Colonic mucosa (tissue), 4 donors: Measurements from ENCODE around the gene PHYHIPL. TPM values are rescaled to one million over a fixed set of nuclear protein-coding genes. Genes with fewer than 3 reads are reported as not detected.

Experiments used
- DNase-seq: peaks from one replicate; pipeline ENCODE4 v3.0.0-alpha.2; 2020
- H3K27ac ChIP-seq: fragments of 200-600 bp; one replicate; pipeline ENCODE4 v1.8.0; 2021
- H3K27me3 ChIP-seq: fragments of 200-600 bp; one replicate; pipeline ENCODE4 v1.8.0; 2021
- H3K36me3 ChIP-seq: fragments of 200-600 bp; one replicate; pipeline ENCODE4 v1.8.0; 2021
- H3K4me1 ChIP-seq: fragments of 200-600 bp; one replicate; pipeline ENCODE4 v1.8.0; 2021; ENCODE audit warnings: mild to moderate bottlenecking
- H3K4me3 ChIP-seq: fragments of 200-600 bp; one replicate; pipeline ENCODE4 v1.8.0; 2021
- H3K9ac ChIP-seq, 2 donors: one replicate each; pipeline ENCODE4 v1.7.0; 2013; ENCODE audit warnings: control low read depth in 2 of 2, low read depth in 2 of 2, low read length in 2 of 2
- H3K9me3 ChIP-seq: fragments of 200-600 bp; one replicate; pipeline ENCODE4 v1.8.0; 2021
- intact Hi-C: fragments of 100-400 bp; cut with DNase I; formaldehyde crosslinking; loops from one replicate; pipeline ENCODE4 v1.14.1; 2022
- total RNA-seq, 2 donors: library from RNA; stranded (reverse); fragmentation: NEBNext Ultra II Directional in 1 of 2; extraction: Animal tissue kit (Norgen Biotek cat#: 25700) in 1 of 2; gene quantifications; one replicate each; pipeline ENCODE4 v1.2.1, GENCODE V29; 2021
- TF ChIP-seq, protein P1 (sequence below): fragments of 200-600 bp; IDR thresholded peaks from one replicate; pipeline ENCODE4 v1.8.0; 2022; ENCODE audit warnings: antibody characterized with exemption, mild to moderate bottlenecking
- donor health status: healthy.
- donor health status: DM: no; HTN: no; CAD: no.
- donor health status: DM: no; HTN: no; CAD: no.

The PHYHIPL gene
- total RNA-seq, 2 donors from 2014 or later: 0.30 TPM; not detected in 1

DNA sequence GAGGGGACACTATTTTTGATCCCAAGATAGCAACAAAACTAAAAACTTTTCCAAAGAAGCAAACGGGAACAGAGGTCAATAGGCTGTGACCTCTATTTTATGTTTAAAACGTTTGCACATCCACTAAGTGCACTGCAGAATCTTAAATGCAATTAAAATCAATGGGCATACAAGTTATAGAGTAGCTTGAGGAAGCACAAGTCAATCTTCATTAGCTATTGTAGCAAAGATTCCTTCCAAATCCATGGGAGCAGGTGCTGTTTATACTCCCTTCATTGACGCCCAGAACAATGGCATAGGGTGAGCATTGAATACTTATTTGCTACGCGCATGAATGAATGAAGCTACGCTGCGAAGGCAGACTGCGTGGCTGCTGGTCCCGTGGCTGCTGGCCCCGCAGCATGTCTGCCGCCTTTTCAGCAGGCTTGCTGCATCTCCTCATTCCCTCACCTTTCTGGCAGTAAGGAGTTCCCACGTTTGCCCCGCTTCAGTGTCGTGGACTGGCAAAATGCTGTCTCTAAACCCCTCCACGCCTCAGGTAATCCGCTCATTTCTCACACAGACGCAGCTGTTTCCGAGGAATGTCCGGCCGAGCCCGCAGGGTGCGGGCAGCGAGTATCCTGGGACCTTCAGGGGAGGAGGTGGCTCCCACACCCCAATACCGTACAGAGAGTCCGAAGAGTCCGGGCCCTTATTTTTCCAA, 754 bp upstream of the PHYHIPL start:
- peaks cover 17% of the 10 kb centered on the region for H3K27me3 ChIP-seq
- DNase-seq: no peak
- H3K9ac ChIP-seq: no peak overlapping the region

DNA sequence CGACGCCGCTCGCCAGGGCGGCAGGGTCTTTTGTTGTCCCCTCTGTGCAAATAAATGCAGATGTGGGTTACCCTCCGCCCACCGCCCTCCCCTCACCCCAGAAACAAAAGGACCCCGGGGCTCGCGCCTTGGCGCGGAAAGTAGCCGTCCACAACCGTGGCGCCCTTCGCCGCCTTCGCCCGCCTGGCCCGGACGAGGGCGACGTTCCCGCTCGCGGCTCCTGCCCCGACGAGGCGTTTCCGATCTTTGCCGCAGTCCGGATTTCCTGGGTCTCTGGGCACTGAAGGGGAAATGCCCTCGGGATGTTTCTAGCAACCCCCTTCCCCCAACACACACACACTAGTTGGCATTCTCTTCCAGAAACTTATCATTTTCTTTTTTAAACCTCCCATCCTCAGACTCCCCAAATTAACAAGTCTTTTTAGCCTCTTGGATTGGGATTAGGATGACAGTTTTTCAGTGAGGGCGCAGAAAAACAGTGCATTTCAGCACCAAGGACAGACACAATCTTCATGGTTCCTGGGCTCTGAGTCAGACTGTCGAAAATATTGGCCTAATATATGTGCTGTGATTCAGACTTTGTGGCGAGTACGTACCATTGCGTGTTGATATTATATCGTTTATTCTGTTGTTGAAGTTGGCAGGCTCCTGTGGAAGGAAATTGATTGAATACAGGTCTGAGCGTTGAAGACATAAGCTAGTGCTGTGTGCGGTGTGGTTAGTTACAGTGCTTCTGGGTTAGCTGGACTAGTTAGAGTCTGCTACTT, 771 bp downstream of the PHYHIPL start:
- H3K27me3 ChIP-seq: peaks cover 17% of the 10 kb centered on the region
- no peak overlapping the region for H3K27ac ChIP-seq
- peak overlapping the region; percentile 27 for H3K4me3 ChIP-seq
- intact Hi-C loops: no loop called here
- H3K4me1 ChIP-seq: no peaks in the 10 kb centered on the region
- no peaks in the 10 kb centered on the region for H3K36me3 ChIP-seq
- no peaks in the 10 kb centered on the region for H3K9me3 ChIP-seq
- TF ChIP-seq, protein P1, sequence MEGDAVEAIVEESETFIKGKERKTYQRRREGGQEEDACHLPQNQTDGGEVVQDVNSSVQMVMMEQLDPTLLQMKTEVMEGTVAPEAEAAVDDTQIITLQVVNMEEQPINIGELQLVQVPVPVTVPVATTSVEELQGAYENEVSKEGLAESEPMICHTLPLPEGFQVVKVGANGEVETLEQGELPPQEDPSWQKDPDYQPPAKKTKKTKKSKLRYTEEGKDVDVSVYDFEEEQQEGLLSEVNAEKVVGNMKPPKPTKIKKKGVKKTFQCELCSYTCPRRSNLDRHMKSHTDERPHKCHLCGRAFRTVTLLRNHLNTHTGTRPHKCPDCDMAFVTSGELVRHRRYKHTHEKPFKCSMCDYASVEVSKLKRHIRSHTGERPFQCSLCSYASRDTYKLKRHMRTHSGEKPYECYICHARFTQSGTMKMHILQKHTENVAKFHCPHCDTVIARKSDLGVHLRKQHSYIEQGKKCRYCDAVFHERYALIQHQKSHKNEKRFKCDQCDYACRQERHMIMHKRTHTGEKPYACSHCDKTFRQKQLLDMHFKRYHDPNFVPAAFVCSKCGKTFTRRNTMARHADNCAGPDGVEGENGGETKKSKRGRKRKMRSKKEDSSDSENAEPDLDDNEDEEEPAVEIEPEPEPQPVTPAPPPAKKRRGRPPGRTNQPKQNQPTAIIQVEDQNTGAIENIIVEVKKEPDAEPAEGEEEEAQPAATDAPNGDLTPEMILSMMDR: no peak
- DNase-seq: peak; percentile 22
- H3K9ac ChIP-seq: no peak overlapping the region

More for the DNA sequence above, 754 bp upstream of the PHYHIPL start:
- intact Hi-C loops: no loop called here
- no peaks in the 10 kb centered on the region for H3K9me3 ChIP-seq
- TF ChIP-seq, protein P1: no peak
- no peaks in the 10 kb centered on the region for H3K36me3 ChIP-seq
- no peaks in the 10 kb centered on the region for H3K4me1 ChIP-seq
- no peak overlapping the region for H3K27ac ChIP-seq
- peak overlapping the region; percentile 27 for H3K4me3 ChIP-seq

DNA sequence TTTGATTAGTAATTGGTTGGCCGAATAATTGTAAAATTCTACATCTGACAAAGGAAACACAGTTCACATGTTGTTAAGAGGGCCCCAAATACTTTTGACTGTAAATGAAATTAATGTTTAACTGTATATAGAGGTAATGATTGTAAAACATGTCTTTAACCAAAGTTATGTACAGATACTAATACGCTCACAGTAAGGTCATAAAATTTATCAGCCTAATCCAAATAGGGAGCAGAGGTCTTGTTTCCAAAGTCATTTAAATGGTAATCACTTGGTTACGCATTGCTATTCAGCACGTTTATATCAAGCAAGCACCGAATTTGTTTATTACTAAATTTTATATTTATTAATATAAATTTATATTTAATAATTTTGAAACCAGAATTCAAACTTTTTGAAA, 1.4 kb downstream of the PHYHIPL start:
- no peak for DNase-seq
- TF ChIP-seq, protein P1: no peak
- H3K27me3 ChIP-seq: peaks cover 17% of the 10 kb centered on the region
- H3K36me3 ChIP-seq: no peaks in the 10 kb centered on the region
- H3K4me3 ChIP-seq: no peak overlapping the region
- no peaks in the 10 kb centered on the region for H3K4me1 ChIP-seq
- intact Hi-C loops: no loop called here
- H3K27ac ChIP-seq: no peak overlapping the region
- no peaks in the 10 kb centered on the region for H3K9me3 ChIP-seq
- no peak overlapping the region for H3K9ac ChIP-seq

DNA sequence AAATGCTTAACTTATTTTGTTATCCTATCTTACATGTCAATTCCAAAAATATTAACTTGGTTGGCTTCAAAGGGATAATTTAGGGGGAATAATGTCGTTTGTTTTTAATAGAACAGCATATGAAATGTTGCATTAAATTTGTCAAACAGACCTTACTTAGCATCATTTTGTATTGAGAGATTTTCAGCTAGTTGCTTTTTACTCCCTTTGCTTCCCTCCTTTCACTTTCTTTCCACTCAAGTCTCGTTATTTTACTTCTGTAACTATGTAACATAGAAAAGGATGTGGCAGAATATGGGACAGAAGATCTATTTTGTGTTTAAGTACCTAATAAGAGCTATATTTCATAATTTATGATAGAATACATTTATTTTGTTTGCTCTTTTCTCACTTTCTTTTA, 2.6 kb downstream of the PHYHIPL start:
- Histone ChIP-seq H3K9ac (no peak overlapping the region), H3K9me3 (no peaks in the 10 kb centered on the region), H3K4me1 (no peaks in the 10 kb centered on the region), H3K36me3 (no peaks in the 10 kb centered on the region), H3K27me3 (peaks cover 17% of the 10 kb centered on the region), H3K27ac (no peak overlapping the region), H3K4me3 (no peak overlapping the region)
- no peak for DNase-seq
- intact Hi-C loops: no loop called here
- TF ChIP-seq, protein P1: no peak

DNA sequence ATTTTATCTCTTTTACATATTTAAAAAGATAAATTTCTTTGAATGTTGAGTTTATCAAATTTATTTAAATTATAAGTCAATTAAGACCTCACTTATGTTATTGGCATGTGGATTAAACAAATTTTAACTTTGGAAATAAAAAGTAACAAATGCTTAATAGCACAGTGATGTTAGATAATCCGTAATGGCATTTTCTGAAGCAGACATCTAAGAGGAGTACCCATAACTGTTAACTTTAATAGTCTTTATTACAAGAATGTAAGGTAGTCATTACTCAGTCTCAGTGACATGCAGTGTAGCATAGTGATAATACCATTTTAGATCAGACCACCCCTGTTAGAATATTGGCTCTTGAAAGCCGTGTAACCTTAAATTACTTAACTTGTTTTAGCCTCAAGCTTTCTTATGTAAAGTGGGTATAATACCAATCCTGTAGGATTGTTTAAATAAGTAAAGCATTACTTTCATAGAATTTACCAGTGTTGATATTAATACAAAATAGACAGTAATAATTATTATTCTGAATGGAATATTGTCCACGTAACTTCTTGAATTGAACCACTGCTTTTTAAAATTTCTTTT, 4.3 kb downstream of the PHYHIPL start:
- DNase-seq: no peak
- Histone ChIP-seq H3K4me1 (no peaks in the 10 kb centered on the region), H3K27ac (no peak overlapping the region), H3K9ac (no peak overlapping the region), H3K9me3 (no peaks in the 10 kb centered on the region), H3K27me3 (peaks cover 12% of the 10 kb centered on the region), H3K36me3 (no peaks in the 10 kb centered on the region), H3K4me3 (no peak overlapping the region)
- TF ChIP-seq, protein P1: no peak
- intact Hi-C loops: loop anchor here (5.0 kb wide), 1 partner anchor 398 kb away; no protein-coding TSS in a partner anchor
